Uterus (tissue), 2 donors: ENCODE results near the gene FHIT.

Experiments used
- CTCF ChIP-seq, 4 experiments: fragments of 200-600 bp in 2 of 4; fragments of 450-650 bp in 2 of 4; sonication (generic) in 2 of 4; IDR thresholded peaks; one replicate each; pipeline ENCODE4 v1.5.1; 2016 to 2019; ENCODE audit warnings: antibody characterized with exemption in 4 of 4, mild to moderate bottlenecking in 2 of 4, moderate library complexity in 1 of 4
- POLR2A ChIP-seq, 2 donors: fragments of 450-650 bp; IDR thresholded peaks; one replicate each; pipeline ENCODE4 v1.6.1; 2016; ENCODE audit warnings: antibody characterized with exemption in 2 of 2, mild to moderate bottlenecking in 1 of 2, moderate library complexity in 1 of 2

- TF ChIP-seq CTCF (IDR thresholded peaks at IDR 0.05) = no peak
- TF ChIP-seq POLR2A (IDR thresholded peaks at IDR 0.05) = no peak
Measured at GRCh38 chr3:59845386-59845785, 1405.9 kb downstream of the FHIT start.
